GM12878 (cell line): ENCODE measurements around the gene ATP10A. TPM values are rescaled to one million over a fixed set of nuclear protein-coding genes. Genes with fewer than 3 reads are reported as not detected.

ENCODE experiments used
- ATAC-seq: fragments of 200-7000 bp; cut with Tn5 transposase; 3 replicates; pipeline ENCODE4 v1.9.1; 2020; ENCODE audit warnings: mild to moderate bottlenecking, moderate library complexity
- BruUV-seq: library from RNA; stranded (reverse); fragments of 400-500 nt; replicated peaks from 2 replicates; lab custom pipeline; 2021; lab: Mats Ljungman, UMichigan
- CTCF ChIA-PET: fragments of 300-600 bp; sonication (Branson Sonifier 250); formaldehyde crosslinking; extraction: SDS; loops from one replicate; lab custom pipeline; 2021; ENCODE audit warnings: inconsistent platforms; lab: Yijun Ruan, JAX
- POLR2A ChIA-PET: fragments of 350-600 bp; formaldehyde crosslinking; extraction: SDS; loops from one replicate; lab custom pipeline; 2021; ENCODE audit warnings: inconsistent platforms; lab: Charles Lee
- RAD21 ChIA-PET: fragments of 300-600 bp; sonication (Branson Sonifier 250); formaldehyde crosslinking; loops from one replicate; lab custom pipeline; 2023; ENCODE audit warnings: antibody characterized with exemption; ENCODE audit not compliant: unreplicated experiment; lab: Charles Lee
- SMC1A ChIA-PET: fragments of 300-600 bp; sonication (Branson Sonifier 250); formaldehyde crosslinking; loops from one replicate; lab custom pipeline; 2023; ENCODE audit not compliant: unreplicated experiment, uncharacterized antibody; lab: Charles Lee
- DNase-seq: peaks from one replicate; pipeline ENCODE4 v3.0.0-alpha.2; 2011; ENCODE audit warnings: low read depth, low spot score
- FAIRE-seq: peaks from 3 replicates; lab custom pipeline; 2011; peaks lifted over from hg19 to GRCh38; lab: Jason Lieb, UNC
- H2AFZ ChIP-seq: 2 replicates; pipeline ENCODE4 v1.6.0; 2011; ENCODE audit warnings: low read depth, low read length, control low read depth; ENCODE audit not compliant: control insufficient read depth
- H3K27ac ChIP-seq: 2 replicates; pipeline ENCODE4 v1.5.1; 2011; ENCODE audit warnings: control low read depth; ENCODE audit not compliant: control insufficient read depth, insufficient read depth
- H3K27me3 ChIP-seq, 2 experiments: replicated peaks in 1 of 2; 2 replicates each; pipeline versions ENCODE4 v1.6.0 to v1.6.1; 2011; ENCODE audit warnings: low read length in 1 of 2; ENCODE audit not compliant: control insufficient read depth in 2 of 2, insufficient read depth in 2 of 2
- H3K36me3 ChIP-seq, 2 experiments: 2 replicates each; pipeline ENCODE4 v1.5.1; 2011; ENCODE audit warnings: low read length in 1 of 2; ENCODE audit not compliant: control insufficient read depth in 2 of 2, insufficient read depth in 2 of 2
- H3K4me1 ChIP-seq: 2 replicates; pipeline ENCODE4 v1.6.1; 2011; ENCODE audit warnings: mild to moderate bottlenecking, low read length, moderate library complexity, mixed read lengths; ENCODE audit not compliant: control insufficient read depth, insufficient read depth
- H3K4me2 ChIP-seq: 2 replicates; pipeline ENCODE4 v1.6.0; 2011; ENCODE audit warnings: control low read depth; ENCODE audit not compliant: control insufficient read depth, insufficient read depth
- H3K4me3 ChIP-seq: fragments of 200-600 bp; sonication (generic); 2 replicates; pipeline ENCODE4 v1.5.1; 2016
- H3K79me2 ChIP-seq: 2 replicates; pipeline ENCODE4 v1.6.0; 2011; ENCODE audit warnings: low read length; ENCODE audit not compliant: control insufficient read depth, insufficient read depth
- H3K9ac ChIP-seq: 2 replicates; pipeline ENCODE4 v1.8.0; 2011; ENCODE audit warnings: low read length, control low read depth, mixed read lengths; ENCODE audit not compliant: control insufficient read depth, insufficient read depth
- H3K9me3 ChIP-seq: replicated peaks from 3 replicates; pipeline ENCODE4 v1.5.1; 2011; ENCODE audit warnings: mild to moderate bottlenecking, low read length; ENCODE audit not compliant: control insufficient read depth, insufficient read depth
- H4K20me1 ChIP-seq: 2 replicates; pipeline ENCODE4 v1.6.0; 2011; ENCODE audit not compliant: control insufficient read depth, insufficient read depth
- BCL11A ChIP-seq: IDR thresholded peaks from 2 replicates; pipeline ENCODE4 v1.6.1; 2011; ENCODE audit warnings: low read depth, low read length
- ELK1 ChIP-seq: IDR thresholded peaks from 2 replicates; pipeline ENCODE4 v1.6.1; 2012; ENCODE audit warnings: low read depth, low read length, improper control_type of control experiment
- WGBS: methylation state at CpG from one replicate; pipeline ENCODE4 v1.1.6; 2016; ENCODE audit warnings: low lambda C conversion rate; ENCODE audit not compliant: insufficient replicate concordance, insufficient coverage; ENCODE audit errors: missing lambda C conversion rate; 5-methylcytosine and 5-hydroxymethylcytosine counted together
- in situ Hi-C: fragments of 300-500 bp; cut with MboI; formaldehyde crosslinking; loops from 9 replicates; pipeline ENCODE4 v1.14.3; 2018; ENCODE audit warnings: mixed read lengths
- intact Hi-C: fragments of 100-400 bp; cut with micrococcal nuclease; formaldehyde crosslinking; loops from one replicate; pipeline ENCODE4 v1.14.2; 2022; ENCODE audit not compliant: unreplicated experiment
- polyA plus RNA-seq, 11 experiments: library from polyadenylated mRNA; depleted of rRNA in 4 of 11; unstranded in 6 of 11; stranded (reverse) in 5 of 11; fragments of >200 nt; fragmentation: Nextera tagmentation in 4 of 11; fragmentation: Illumina TruSeq in 1 of 11; extraction: Ambion mirVana in 4 of 11; extraction: Trizol in 1 of 11; gene quantifications; 1 replicate in 1 of 11; 2 replicates in 10 of 11; pipeline versions ENCODE4 v1.2.1 to v1.2.3, GENCODE V29; 2011 to 2016; ENCODE audit warnings: inconsistent platforms in 2 of 11, missing spikeins in 2 of 11, low read depth in 1 of 11
- total RNA-seq, 4 experiments: library from RNA; depleted of rRNA in 3 of 4; stranded (reverse); fragments of >200 nt in 3 of 4; fragmentation: Illumina TruSeq in 1 of 4; extraction: Trizol in 1 of 4; gene quantifications; 2 replicates each; pipeline versions ENCODE4 v1.2.1 to v1.2.3, GENCODE V29; 2013 to 2021
- TF ChIP-seq, protein P1 (sequence below): IDR thresholded peaks from 2 replicates; pipeline ENCODE4 v1.6.1; 2012; ENCODE audit warnings: low read length, inconsistent platforms
- TF ChIP-seq, protein P2 (sequence below): IDR thresholded peaks from 2 replicates; pipeline ENCODE4 v1.6.1; 2012; ENCODE audit warnings: low read depth, low read length, improper control_type of control experiment

Gene ATP10A
- total and polyA plus RNA-seq, 10 of the 15 experiments (the other 5 are each of a cell fraction or from before 2014, with no cell fraction given) = 0.04 to 1.5 (median 0.31) TPM; not detected in 2

- TF ChIP-seq BCL11A = no peak
- TF ChIP-seq, protein P1, sequence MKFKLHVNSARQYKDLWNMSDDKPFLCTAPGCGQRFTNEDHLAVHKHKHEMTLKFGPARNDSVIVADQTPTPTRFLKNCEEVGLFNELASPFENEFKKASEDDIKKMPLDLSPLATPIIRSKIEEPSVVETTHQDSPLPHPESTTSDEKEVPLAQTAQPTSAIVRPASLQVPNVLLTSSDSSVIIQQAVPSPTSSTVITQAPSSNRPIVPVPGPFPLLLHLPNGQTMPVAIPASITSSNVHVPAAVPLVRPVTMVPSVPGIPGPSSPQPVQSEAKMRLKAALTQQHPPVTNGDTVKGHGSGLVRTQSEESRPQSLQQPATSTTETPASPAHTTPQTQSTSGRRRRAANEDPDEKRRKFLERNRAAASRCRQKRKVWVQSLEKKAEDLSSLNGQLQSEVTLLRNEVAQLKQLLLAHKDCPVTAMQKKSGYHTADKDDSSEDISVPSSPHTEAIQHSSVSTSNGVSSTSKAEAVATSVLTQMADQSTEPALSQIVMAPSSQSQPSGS = no peak
- TF ChIP-seq, protein P2, sequence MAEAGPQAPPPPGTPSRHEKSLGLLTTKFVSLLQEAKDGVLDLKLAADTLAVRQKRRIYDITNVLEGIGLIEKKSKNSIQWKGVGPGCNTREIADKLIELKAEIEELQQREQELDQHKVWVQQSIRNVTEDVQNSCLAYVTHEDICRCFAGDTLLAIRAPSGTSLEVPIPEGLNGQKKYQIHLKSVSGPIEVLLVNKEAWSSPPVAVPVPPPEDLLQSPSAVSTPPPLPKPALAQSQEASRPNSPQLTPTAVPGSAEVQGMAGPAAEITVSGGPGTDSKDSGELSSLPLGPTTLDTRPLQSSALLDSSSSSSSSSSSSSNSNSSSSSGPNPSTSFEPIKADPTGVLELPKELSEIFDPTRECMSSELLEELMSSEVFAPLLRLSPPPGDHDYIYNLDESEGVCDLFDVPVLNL = no peak
- TF ChIP-seq ELK1 = no peak
- ChIA-PET CTCF (no interaction called here), SMC1A (interaction anchor here (1.4 kb wide), 1 partner anchor 15 kb away, joined by 3 read pairs; no protein-coding TSS in a partner anchor), POLR2A (no interaction called here), RAD21 (no interaction called here)
- BruUV-seq = no TSS peak
- no peak overlapping the region for H2AFZ ChIP-seq
- H3K4me2 ChIP-seq = no peak overlapping the region
- ATAC-seq (no peak), FAIRE-seq (no peak), DNase-seq (no peak)
- no peak overlapping the region for H3K27ac ChIP-seq
- no peaks in the 10 kb centered on the region for H3K36me3 ChIP-seq
- no peaks in the 10 kb centered on the region; the same call in 2 of the 3 replicates for H3K9me3 ChIP-seq
- no peak overlapping the region for H3K4me3 ChIP-seq
- intact Hi-C loops = no loop called here
- 35% methylated on average over 7 of the region's 7 CpGs for WGBS
- H3K9ac ChIP-seq = no peak overlapping the region
- in situ Hi-C loops = loop anchor here (5.0 kb wide), 1 partner anchor 49 kb away; no protein-coding TSS in a partner anchor
- H4K20me1 ChIP-seq = no peaks in the 10 kb centered on the region
- peaks cover 12% of the 10 kb centered on the region for H3K4me1 ChIP-seq
- H3K79me2 ChIP-seq = no peaks in the 10 kb centered on the region
- no peaks in the 10 kb centered on the region for H3K27me3 ChIP-seq
Observed at GRCh38 chr15:25796395-25796794, 66.7 kb downstream of the ATP10A start.
